ENCODE measurements around the gene ATG16L2. TPM values are rescaled to one million over a fixed set of nuclear protein-coding genes. Genes with fewer than 3 reads are reported as not detected.

Gene ATG16L2
- total RNA-seq (10 to 100 TPM; 58.3 to 61.6 TPM), total RNA-seq (14.1 to 151 (median 72.5) reads per million in 172 experiments)
- 67.1 TPM for polyA plus RNA-seq (2013, experiment 1 of 2)
- 102 TPM for polyA plus RNA-seq (2013, experiment 2 of 2)

GRCh38 chr11:72814286-72815109 is at the start of gene ATG16L2:
TSS of gene ATG16L2 (plus strand) at chr11:72814411. CDS start at chr11:72814446, 35 bp downstream.
- peak; percentile 29 for TF ChIP-seq CTCF (IDR thresholded peaks at IDR 0.05)
- peak within 1 kb of the TSS; percentile 97 to 100 for H3K27ac ChIP-seq (ENCODE audit: low read depth in 1 of 2, low read length in 2 of 2)
- peak; percentile 81 for ATAC-seq (ENCODE audit: poor library complexity)

GRCh38 chr11:72764503-72764902 is 49.7 kb upstream of the ATG16L2 start:
- ATAC-seq (ENCODE audit: poor library complexity): no peak
- Histone ChIP-seq H3K36me3 (ENCODE audit: insufficient read depth, low read length) (no peaks in the 10 kb centered on the region), H3K9me3 (ENCODE audit: control insufficient read depth in 1 of 2, insufficient read depth in 1 of 2, low read length in 2 of 2) (no peaks in the 10 kb centered on the region), H3K4me1 (ENCODE audit: insufficient read depth, low read length) (peaks cover 7% of the 10 kb centered on the region), H3K27me3 (ENCODE audit: control insufficient read depth in 1 of 2, insufficient read depth in 2 of 2, low read length in 2 of 2) (no peaks in the 10 kb centered on the region), H3K4me3 (ENCODE audit: low read length) (no peak overlapping the region), H3K27ac (ENCODE audit: low read depth in 1 of 2, low read length in 2 of 2) (no peak overlapping the region)
- Mint-ChIP-seq H3K9me3 (no peaks in the 10 kb centered on the region), H3K4me3 (no peak overlapping the region), H3K27ac (no peak overlapping the region), H3K36me3 (ENCODE audit: low read depth) (no peaks in the 10 kb centered on the region), H3K4me1 (ENCODE audit: low read depth) (no peaks in the 10 kb centered on the region), H3K27me3 (no peaks in the 10 kb centered on the region)
- intact Hi-C loops (cut with DNase I, micrococcal nuclease): no loop called here
- no peak for DNase-seq
- POLR2A ChIA-PET: no interaction called here
- TF ChIP-seq CTCF (IDR thresholded peaks at IDR 0.05): no peak
- CTCF ChIA-PET: no interaction called here

More at GRCh38 chr11:72814286-72815109, at the start of gene ATG16L2:
- H3K36me3 ChIP-seq (ENCODE audit: insufficient read depth, low read length): peaks cover 33% of the 10 kb centered on the region
- Mint-ChIP-seq H3K4me1 (ENCODE audit: low read depth) (peaks cover 57% of the 10 kb centered on the region), H3K9me3 (no peaks in the 10 kb centered on the region), H3K27ac (peak within 1 kb of the TSS; percentile 97), H3K27me3 (no peaks in the 10 kb centered on the region), H3K4me3 (peak within 1 kb of the TSS; percentile 99), H3K36me3 (ENCODE audit: low read depth) (peaks cover 63% of the 10 kb centered on the region)
- no peaks in the 10 kb centered on the region for H3K9me3 ChIP-seq (ENCODE audit: control insufficient read depth in 1 of 2, insufficient read depth in 1 of 2, low read length in 2 of 2)
- ChIA-PET POLR2A (interaction anchor here (0.6 to 3.3 kb wide), 8 partner anchors 8 to 220 kb away, joined by 3 to 13 read pairs (median 7); partner anchors contain the start of gene STARD10), CTCF (interaction anchor here (0.9 to 2.7 kb wide), 3 partner anchors 21 to 90 kb away, joined by 3 to 12 read pairs (median 4); partner anchors contain the start of gene STARD10)
- H3K4me1 ChIP-seq (ENCODE audit: insufficient read depth, low read length): peaks cover 38% of the 10 kb centered on the region
- peak in 13 of 14 experiments; percentile 78 to 95 (median 87) for DNase-seq
- H3K27me3 ChIP-seq (ENCODE audit: control insufficient read depth in 1 of 2, insufficient read depth in 2 of 2, low read length in 2 of 2): no peaks in the 10 kb centered on the region
- intact Hi-C loops (cut with DNase I, micrococcal nuclease): loop anchor here (1.0 to 10.0 kb wide), 8 partner anchors 20 to 890 kb away; partner anchors contain the start of genes ARAP1 (in 1 of the 2), CLPB (in 1 of the 2), FCHSD2 (in 1 of the 2) and INPPL1 (in 1 of the 2)
- H3K4me3 ChIP-seq (ENCODE audit: low read length): peak within 1 kb of the TSS; percentile 96

GRCh38 chr11:72766152-72766902 is 47.9 kb upstream of the ATG16L2 start:
- CTCF ChIA-PET: no interaction called here
- Mint-ChIP-seq H3K36me3 (ENCODE audit: low read depth) (no peaks in the 10 kb centered on the region), H3K27me3 (no peaks in the 10 kb centered on the region), H3K4me1 (ENCODE audit: low read depth) (no peaks in the 10 kb centered on the region), H3K27ac (no peak overlapping the region), H3K9me3 (no peaks in the 10 kb centered on the region), H3K4me3 (no peak overlapping the region)
- H3K27ac ChIP-seq (ENCODE audit: low read depth in 1 of 2, low read length in 2 of 2): no peak overlapping the region
- DNase-seq (no peak), ATAC-seq (ENCODE audit: poor library complexity) (no peak)
- no peaks in the 10 kb centered on the region for H3K27me3 ChIP-seq (ENCODE audit: control insufficient read depth in 1 of 2, insufficient read depth in 2 of 2, low read length in 2 of 2)
- intact Hi-C loops (cut with DNase I, micrococcal nuclease): no loop called here
- H3K9me3 ChIP-seq (ENCODE audit: control insufficient read depth in 1 of 2, insufficient read depth in 1 of 2, low read length in 2 of 2): no peaks in the 10 kb centered on the region
- H3K36me3 ChIP-seq (ENCODE audit: insufficient read depth, low read length): no peaks in the 10 kb centered on the region
- peaks cover 7% of the 10 kb centered on the region for H3K4me1 ChIP-seq (ENCODE audit: insufficient read depth, low read length)
- POLR2A ChIA-PET: no interaction called here
- TF ChIP-seq CTCF (IDR thresholded peaks at IDR 0.05): no peak
- H3K4me3 ChIP-seq (ENCODE audit: low read length): no peak overlapping the region
